ENCODE results near the gene NUMB.

NUMB gene

DNA sequence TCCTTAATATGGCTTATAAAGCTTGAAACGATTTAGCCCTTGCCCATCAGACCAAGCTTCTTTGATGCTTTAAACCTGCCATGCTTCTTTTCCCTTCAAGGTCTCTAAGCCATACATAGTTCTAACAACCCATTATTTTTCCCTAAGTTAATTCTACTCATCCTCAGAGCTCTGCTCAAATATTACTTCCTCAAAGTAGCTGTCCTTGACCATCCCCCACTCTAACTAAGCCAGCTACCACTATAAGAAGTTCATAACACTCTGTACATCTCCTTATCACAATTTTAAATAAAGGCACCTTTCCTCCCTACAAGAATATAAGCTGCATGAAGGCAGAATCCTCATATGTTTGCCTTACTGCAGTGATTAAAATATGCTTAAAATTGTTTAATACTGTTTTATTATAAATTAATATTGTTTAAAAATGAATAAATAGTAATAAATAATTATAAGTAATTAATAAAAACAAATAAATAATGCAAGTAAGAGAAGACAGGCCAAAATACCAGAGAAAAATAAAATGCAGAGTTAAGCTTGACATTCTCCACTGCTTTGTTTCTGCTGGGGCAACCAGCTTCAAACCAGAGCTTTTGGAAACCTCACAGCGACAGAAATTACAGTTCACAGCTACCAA, 76.8 kb downstream of the NUMB start:
- Histone ChIP-seq H2AFZ (ENCODE audit: low read depth, low read length) (no peak overlapping the region), H3K9ac (ENCODE audit: low read length) (no peak overlapping the region), H3K79me2 (ENCODE audit: low read length) (no peaks in the 10 kb centered on the region)

DNA sequence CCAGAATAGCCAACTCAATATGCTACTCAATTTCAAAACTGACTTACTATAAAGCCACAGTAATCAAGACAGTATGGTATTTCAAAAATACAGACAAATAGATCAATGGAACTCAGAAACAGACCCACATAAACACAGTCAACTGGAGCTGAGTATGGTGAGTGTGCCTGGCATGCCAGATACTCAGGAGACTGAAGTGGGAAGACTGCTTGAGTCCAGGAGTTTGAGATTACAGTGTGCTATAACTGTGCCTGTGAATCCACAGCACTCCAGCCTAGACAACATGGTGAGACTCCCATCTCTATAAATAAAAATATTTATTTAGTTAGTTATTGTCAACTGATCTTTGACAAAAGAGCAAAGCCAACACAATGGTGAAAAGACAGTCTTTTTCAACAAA, 81.8 kb downstream of the NUMB start:
- H3K27ac ChIP-seq (ENCODE audit: low read length), result no peak overlapping the region
- no peak overlapping the region for H3K4me3 ChIP-seq (ENCODE audit: low read length)
- no peak for TF ChIP-seq EZH2phosphoT487 (IDR thresholded peaks at IDR 0.05; ENCODE audit: low read depth)
- TF ChIP-seq, protein P1, sequence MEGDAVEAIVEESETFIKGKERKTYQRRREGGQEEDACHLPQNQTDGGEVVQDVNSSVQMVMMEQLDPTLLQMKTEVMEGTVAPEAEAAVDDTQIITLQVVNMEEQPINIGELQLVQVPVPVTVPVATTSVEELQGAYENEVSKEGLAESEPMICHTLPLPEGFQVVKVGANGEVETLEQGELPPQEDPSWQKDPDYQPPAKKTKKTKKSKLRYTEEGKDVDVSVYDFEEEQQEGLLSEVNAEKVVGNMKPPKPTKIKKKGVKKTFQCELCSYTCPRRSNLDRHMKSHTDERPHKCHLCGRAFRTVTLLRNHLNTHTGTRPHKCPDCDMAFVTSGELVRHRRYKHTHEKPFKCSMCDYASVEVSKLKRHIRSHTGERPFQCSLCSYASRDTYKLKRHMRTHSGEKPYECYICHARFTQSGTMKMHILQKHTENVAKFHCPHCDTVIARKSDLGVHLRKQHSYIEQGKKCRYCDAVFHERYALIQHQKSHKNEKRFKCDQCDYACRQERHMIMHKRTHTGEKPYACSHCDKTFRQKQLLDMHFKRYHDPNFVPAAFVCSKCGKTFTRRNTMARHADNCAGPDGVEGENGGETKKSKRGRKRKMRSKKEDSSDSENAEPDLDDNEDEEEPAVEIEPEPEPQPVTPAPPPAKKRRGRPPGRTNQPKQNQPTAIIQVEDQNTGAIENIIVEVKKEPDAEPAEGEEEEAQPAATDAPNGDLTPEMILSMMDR (IDR thresholded peaks at IDR 0.05; ENCODE audit: low read depth, low read length), result no peak
- no peaks in the 10 kb centered on the region for H4K20me1 ChIP-seq (ENCODE audit: insufficient read depth, low read length)
- no peak overlapping the region for H3K9ac ChIP-seq (ENCODE audit: low read length)
- no peaks in the 10 kb centered on the region for H3K27me3 ChIP-seq (ENCODE audit: low read depth, low read length)
- H3K9me3 ChIP-seq (ENCODE audit: insufficient read depth, low read length), result no peaks in the 10 kb centered on the region
- H3K36me3 ChIP-seq (replicated peaks; ENCODE audit: low read depth, low read length), result no peaks in the 10 kb centered on the region
- no peak overlapping the region for H2AFZ ChIP-seq (ENCODE audit: low read depth, low read length)
- peaks cover 13% of the 10 kb centered on the region for H3K4me1 ChIP-seq (ENCODE audit: low read length)
- no peak overlapping the region for H3K4me2 ChIP-seq (ENCODE audit: low read length)
- no peaks in the 10 kb centered on the region for H3K79me2 ChIP-seq (ENCODE audit: low read length)

More for the DNA sequence above, 76.8 kb downstream of the NUMB start:
- Histone ChIP-seq H3K36me3 (replicated peaks; ENCODE audit: low read depth, low read length) (no peaks in the 10 kb centered on the region), H3K9me3 (ENCODE audit: insufficient read depth, low read length) (no peaks in the 10 kb centered on the region), H4K20me1 (ENCODE audit: insufficient read depth, low read length) (no peaks in the 10 kb centered on the region), H3K27me3 (ENCODE audit: low read depth, low read length) (no peaks in the 10 kb centered on the region), H3K4me2 (ENCODE audit: low read length) (peak overlapping the region; percentile 27), H3K27ac (ENCODE audit: low read length) (no peak overlapping the region), H3K4me1 (ENCODE audit: low read length) (peaks cover 8% of the 10 kb centered on the region), H3K4me3 (ENCODE audit: low read length) (no peak overlapping the region)
- TF ChIP-seq, protein P1 (IDR thresholded peaks at IDR 0.05; ENCODE audit: low read depth, low read length), result no peak
- TF ChIP-seq EZH2phosphoT487 (IDR thresholded peaks at IDR 0.05; ENCODE audit: low read depth), result no peak

DNA sequence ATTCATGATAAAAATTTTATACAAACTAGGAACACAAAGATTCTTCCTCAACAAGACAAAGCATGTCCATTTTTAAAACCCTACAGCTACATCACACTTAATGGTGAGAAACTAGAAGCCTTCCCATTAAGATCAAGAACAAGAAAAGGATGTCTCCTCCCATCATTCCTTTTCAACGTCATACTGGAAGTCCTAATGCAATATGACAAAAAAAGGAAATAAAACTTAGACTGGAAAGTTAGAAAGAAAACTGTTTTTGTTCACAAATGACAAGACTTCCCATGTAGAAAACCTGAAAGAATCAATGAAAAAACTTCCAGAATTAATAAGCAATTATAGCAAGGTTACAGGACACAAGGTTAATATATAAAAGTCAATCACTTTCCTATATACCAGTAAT, 82.5 kb downstream of the NUMB start:
- Histone ChIP-seq H3K79me2 (ENCODE audit: low read length) (no peaks in the 10 kb centered on the region), H3K9ac (ENCODE audit: low read length) (no peak overlapping the region), H3K9me3 (ENCODE audit: insufficient read depth, low read length) (no peaks in the 10 kb centered on the region), H3K36me3 (replicated peaks; ENCODE audit: low read depth, low read length) (no peaks in the 10 kb centered on the region), H2AFZ (ENCODE audit: low read depth, low read length) (no peak overlapping the region), H3K4me1 (ENCODE audit: low read length) (peaks cover 7% of the 10 kb centered on the region), H3K4me3 (ENCODE audit: low read length) (no peak overlapping the region), H4K20me1 (ENCODE audit: insufficient read depth, low read length) (no peaks in the 10 kb centered on the region), H3K27me3 (ENCODE audit: low read depth, low read length) (no peaks in the 10 kb centered on the region), H3K4me2 (ENCODE audit: low read length) (no peak overlapping the region), H3K27ac (ENCODE audit: low read length) (no peak overlapping the region)
- no peak for TF ChIP-seq EZH2phosphoT487 (IDR thresholded peaks at IDR 0.05; ENCODE audit: low read depth)
- TF ChIP-seq, protein P1 (IDR thresholded peaks at IDR 0.05; ENCODE audit: low read depth, low read length), result no peak

DNA sequence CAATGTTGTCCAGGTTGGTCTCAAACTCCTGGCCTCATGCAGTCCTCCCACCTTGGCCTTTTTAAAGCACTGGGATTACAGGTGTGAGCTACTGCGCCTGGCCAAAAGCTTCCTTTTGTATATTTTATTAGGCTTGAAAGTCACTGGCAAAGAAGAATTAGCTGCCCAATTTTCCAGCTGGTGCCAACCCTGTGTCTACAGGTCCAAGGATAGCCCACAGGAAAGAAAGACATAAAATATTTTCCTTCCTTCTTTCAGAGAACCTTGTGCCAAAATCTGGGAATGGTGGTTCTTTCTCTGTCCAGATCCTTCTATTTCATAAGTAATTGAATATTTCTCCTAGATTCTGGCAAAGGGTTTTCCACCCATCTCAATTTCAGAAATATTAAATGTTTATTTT, 84.1 kb downstream of the NUMB start:
- no peaks in the 10 kb centered on the region for H3K27me3 ChIP-seq (ENCODE audit: low read depth, low read length)
- H3K79me2 ChIP-seq (ENCODE audit: low read length), result no peaks in the 10 kb centered on the region
- no peak overlapping the region for H3K9ac ChIP-seq (ENCODE audit: low read length)
- no peaks in the 10 kb centered on the region for H4K20me1 ChIP-seq (ENCODE audit: insufficient read depth, low read length)
- peaks cover 7% of the 10 kb centered on the region for H3K4me1 ChIP-seq (ENCODE audit: low read length)
- H2AFZ ChIP-seq (ENCODE audit: low read depth, low read length), result no peak overlapping the region
- H3K27ac ChIP-seq (ENCODE audit: low read length), result no peak overlapping the region
- no peaks in the 10 kb centered on the region for H3K9me3 ChIP-seq (ENCODE audit: insufficient read depth, low read length)
- no peak overlapping the region for H3K4me2 ChIP-seq (ENCODE audit: low read length)
- TF ChIP-seq, protein P1 (IDR thresholded peaks at IDR 0.05; ENCODE audit: low read depth, low read length), result no peak
- TF ChIP-seq EZH2phosphoT487 (IDR thresholded peaks at IDR 0.05; ENCODE audit: low read depth), result no peak
- H3K36me3 ChIP-seq (replicated peaks; ENCODE audit: low read depth, low read length), result no peaks in the 10 kb centered on the region
- H3K4me3 ChIP-seq (ENCODE audit: low read length), result no peak overlapping the region

Data from OCI-LY3 (cell line).